Activated CD4-positive, alpha-beta T cell treated with anti-CD3 and anti-CD28 coated beads for 1 hour (primary cell): ENCODE measurements around the gene TMEM135.
"Not testable (repeated sequence)": the region's sequence is repeated elsewhere in the genome, so short reads cannot be mapped to it uniquely, and the experiment has no call there.

Source experiments
- DNase-seq: peaks from one replicate; pipeline ENCODE4 v3.0.0-alpha.2; 2020

The TMEM135 gene

GRCh38 chr11:87020764-87021365 is 16.9 kb upstream of the TMEM135 start:
- DNase-seq, result no peak

DNA sequence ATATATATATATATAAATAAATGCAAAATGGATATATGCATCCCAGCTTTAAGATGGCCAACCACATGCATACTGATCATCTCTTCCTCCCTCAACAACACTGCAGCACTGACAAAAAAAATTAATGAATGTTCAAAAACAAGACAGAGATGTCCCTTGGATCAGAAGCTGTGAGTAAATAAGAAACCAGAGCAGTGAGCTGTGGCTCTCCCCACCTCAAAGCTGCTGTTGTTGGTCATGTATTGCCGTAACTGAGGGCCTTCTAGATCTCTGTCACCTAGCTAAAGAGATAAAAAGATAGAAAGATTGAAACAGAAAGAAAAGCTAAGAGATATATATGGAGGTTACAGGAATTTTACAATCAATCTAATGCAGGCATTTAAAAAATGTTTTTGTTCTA is 15.5 kb upstream of the TMEM135 start:
- no peak for DNase-seq

- no peak for DNase-seq
Observed at GRCh38 chr11:87022738-87023137, 15.0 kb upstream of the TMEM135 start.

GRCh38 chr11:87026415-87026814 is 11.3 kb upstream of the TMEM135 start:
- not testable (repeated sequence) for DNase-seq

DNA sequence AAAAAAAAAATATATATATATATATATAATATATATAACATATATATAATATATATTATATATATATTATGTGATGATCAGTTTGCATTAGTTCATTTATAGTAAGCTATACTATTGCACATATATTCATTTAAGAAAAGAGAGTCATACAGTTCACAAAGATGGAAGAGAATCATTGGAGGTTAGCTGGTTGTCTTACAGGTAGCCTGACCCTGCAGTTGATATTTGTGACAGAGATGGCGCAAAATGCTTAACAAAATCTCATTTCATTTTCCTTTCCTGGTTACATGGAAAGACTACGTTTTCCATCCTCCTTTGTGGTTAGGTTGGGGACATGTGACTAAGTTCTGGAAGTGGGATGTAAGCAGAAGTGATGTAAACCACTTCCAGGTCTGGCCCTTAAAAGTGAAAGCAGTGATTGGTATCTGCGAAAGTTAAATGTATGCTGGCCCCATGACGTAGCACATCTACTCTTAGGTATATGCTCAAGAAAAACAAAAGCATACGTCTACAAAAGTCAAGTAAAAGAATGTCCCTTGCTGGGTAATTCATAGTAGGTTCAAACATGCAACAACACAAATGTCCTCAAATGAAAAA is 7.2 kb upstream of the TMEM135 start:
- DNase-seq, result no peak

GRCh38 chr11:87031433-87032170 is 6.1 kb upstream of the TMEM135 start:
- DNase-seq, result no peak

GRCh38 chr11:87033561-87033960 is 4.2 kb upstream of the TMEM135 start:
- DNase-seq, result no peak

DNA sequence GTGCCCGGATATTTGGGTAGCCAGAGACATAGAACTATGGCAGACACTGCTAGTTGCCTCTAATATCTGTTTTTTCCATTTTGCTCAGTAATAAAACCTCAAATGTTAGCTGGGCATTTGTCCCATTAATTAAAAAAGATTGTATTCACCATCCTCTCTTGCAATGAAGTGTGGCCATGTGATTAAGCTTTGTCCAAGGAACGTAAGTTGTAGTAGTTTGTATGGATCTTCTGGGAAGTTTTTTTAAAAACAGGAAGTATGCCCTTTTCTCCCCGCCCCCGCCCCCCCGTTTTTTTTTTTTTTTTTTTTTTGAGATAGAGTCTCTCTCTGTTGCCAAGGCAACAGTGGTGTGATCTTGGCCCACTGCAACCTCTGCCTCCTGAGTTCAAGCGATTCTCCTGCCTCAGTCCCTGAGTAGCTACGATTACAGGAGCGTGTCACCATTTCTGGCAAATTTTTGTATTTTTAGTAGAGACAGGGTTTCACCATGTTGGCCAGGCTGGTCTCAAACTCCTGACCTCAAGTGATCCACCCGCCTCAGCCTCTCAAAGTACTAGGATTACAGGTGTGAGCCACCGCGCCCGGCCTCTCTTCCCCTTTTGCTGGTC is 1.7 kb upstream of the TMEM135 start:
- DNase-seq, result no peak

DNA sequence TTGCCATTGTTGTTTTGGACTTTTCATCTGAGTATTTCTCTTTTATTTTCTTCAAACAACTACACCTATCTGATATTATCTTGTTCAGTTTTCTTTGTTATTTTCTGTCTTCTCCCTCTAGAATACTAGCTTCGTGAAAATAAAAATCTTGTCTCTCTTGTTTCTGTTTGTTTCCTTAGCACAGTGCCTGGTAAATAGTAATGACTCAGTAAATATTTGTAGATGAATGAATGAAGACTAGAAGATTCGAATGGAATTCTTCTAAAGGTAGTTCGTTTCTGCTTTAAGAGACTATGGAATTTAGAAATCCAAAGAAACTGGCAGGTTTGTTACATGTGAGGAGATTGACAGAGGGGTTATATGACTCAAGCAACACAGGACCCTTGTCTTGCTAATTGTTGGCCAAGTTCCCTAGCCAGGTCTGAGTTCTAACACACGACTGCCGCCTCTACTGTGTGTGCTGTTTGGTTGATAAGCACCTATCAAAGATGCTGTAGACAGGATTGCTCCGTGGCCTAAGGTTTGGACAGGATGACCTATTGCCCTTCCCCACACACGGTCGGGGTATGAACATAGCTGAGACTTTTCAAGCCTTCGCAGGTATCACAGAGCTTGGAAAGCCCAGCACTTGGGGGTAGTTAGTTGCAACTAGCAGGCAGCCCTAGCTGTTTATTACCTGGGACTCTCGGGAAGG is 831 bp upstream of the TMEM135 start:
- DNase-seq, result no peak

DNA sequence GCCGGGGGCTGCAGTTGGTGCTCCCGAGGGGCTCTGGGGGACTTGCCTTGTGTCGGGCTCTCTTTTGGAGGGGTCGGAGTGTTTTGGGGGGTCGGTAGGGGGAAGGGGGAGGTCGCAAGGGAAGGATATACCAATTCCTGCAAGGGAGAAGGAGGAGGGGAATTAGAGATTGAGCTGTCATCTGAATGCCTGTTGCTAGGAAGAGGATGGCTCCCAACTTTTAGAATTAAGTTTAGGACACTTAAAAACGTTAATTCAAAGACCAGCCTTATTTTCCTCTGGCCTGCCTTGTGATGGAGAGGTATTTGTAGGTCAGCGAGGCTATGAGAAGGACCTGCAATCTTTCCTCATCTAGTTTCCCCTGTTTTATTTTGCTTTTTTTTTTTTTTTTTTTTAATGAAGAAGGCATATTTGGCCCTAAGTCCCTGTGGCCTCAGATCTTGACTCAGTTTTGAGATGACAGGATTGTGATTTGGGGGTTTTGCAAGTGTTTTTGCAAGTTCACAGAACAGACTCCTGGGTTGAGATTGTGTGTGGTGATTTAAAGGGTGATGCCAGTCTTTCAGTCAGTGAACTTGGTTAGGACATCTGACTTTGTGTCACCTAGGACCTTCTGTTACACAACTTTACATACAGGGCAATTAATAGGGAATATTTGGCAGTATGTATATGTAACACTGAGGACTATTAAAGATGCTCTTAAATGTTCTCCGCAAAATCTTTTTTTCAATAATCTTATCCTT is 672 bp downstream of the TMEM135 start:
- no peak for DNase-seq

DNA sequence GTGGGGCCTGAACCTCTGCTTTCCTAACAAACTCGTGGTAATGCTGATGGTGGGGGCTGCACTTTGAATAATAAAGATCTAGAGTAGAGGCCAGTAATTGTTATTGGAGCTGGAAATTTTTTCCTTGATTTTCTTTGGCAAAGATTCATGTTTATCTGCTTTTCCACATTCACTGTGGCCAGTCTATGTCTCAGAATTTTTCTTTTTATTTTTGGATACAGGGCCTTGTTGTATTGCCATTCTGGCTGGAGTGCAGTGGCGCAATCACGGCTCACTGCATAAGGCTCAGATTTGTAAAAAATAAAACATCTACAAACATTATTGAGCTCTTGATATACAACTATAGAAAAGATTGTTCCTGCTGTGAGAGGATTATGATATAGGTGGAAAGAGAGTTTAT is 1.6 kb downstream of the TMEM135 start:
- DNase-seq, result no peak

- DNase-seq, result no peak
Observed at GRCh38 chr11:87043894-87044293, 6.2 kb downstream of the TMEM135 start.

DNA sequence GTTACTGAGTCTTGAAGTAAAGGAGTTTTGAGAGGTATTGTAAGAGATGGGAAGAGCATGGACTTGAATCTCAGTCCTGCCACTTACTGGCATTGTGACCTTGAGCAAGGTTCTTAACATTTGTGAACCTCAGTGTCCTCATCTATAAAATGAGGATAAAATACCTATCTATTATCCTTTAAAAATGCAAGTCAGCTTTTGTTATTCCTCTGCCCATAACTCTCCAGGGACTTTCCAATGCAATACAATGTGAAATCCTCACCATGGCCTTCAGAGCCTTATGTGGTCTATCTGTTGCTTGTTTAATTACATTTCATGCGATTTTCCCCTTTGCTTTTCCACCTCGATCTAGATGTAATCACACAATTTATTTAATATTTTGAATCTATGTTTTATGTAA is 9.1 kb downstream of the TMEM135 start:
- no peak for DNase-seq

DNA sequence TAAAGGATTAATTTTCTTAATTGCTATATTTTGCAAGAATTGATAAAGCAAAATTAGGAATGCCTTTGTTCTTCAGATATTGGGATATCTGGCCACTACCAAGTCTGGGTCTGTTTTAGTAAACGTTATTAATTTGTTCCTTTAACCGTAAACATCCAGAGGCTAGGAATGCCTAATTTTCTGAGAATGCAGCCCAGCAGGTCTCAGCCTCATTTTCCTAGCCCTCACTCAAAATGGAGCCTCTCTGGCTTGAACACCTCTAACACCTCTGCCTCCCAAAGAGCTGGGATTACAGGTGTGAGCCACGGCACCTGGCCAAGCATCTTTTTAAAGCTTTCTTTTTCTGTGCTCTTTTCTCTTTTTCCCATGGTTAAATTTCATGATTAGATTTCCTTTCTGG is 18.4 kb downstream of the TMEM135 start:
- DNase-seq, result no peak

DNA sequence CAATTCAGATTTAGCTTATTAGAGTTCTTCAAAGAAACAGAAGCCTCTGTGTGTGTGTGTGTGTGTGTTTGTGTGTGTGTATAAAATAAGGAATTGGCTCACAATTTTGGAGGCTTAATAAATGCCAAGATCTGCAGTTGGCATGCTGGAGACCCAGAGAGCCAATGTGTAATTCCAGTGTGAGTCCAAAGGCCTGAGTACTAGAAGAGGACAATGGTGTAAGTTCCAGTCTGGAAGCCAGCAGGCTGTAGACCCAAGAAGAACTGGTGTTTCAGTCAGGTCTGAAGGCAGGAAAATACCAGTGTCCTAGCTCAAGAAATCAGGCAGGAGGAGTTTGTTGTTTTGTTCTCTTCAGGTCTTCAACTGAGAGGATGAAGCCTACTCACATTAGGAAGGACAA is 20.0 kb downstream of the TMEM135 start:
- DNase-seq, result no peak

GRCh38 chr11:87059596-87060390 is 22.1 kb downstream of the TMEM135 start:
- no peak for DNase-seq

GRCh38 chr11:87061766-87062165 is 24.0 kb downstream of the TMEM135 start:
- no peak for DNase-seq

- no peak for DNase-seq
Observed at GRCh38 chr11:87063982-87064381, 26.2 kb downstream of the TMEM135 start.

GRCh38 chr11:87072787-87073186 is 35.1 kb downstream of the TMEM135 start:
- DNase-seq, result no peak

DNA sequence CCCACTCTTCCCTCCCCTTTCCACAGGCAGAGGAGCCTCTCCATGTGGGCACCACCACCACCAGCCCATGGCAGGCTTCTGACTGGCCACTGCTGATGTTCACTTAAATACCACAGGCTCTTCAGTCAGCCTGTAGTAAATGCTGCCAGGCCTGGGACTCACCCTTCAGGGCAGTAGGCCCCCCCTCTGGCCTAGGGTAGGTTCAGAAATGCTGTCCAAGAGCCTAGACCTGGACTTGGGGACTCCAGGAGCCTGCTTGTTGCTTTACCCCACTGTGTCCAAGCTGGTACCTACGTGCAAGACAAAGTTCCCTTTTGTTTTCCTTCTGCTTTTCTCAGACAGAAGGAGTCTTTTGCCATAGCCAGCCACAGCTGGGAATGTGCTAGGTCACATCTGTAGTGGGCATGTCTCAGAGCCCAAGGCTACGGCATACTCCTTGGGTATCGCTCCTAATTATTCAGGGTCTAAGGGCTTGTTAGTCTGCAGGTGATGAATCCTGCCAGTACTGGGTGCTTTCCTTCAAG is 38.6 kb downstream of the TMEM135 start:
- DNase-seq, result no peak

DNA sequence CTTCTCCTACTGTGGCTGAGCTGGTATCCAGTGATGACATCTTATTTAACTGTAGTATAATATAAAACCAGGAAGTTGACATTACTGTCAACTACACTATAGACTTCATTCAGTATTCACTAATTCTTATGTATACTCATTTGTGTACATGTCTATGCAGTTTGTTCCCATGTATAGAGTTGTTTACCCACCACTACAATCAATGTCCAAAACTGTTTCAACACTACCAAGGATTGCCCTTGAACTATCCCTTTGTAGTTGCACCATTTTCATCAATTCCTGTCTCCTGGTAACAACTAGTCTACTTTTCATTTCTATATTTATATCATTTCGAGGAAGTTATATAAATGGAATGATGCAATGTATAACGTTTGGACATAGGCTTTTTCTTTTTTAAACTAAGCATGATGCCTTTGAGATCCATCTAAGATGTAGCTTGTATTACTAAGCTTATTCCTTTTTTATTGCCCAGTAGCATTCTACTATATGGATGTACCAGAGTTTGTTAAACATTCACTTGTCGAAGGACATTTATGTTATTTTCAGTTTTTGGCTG is 39.2 kb downstream of the TMEM135 start:
- no peak for DNase-seq
